ENCODE data around the gene POLR1G. TPM values are rescaled to one million over a fixed set of nuclear protein-coding genes. Genes with fewer than 3 reads are reported as not detected.

POLR1G gene
- total and polyA plus RNA-seq, 9 of the 15 experiments (the other 6 are each of a cell fraction or from before 2014, with no cell fraction given): 3.0 to 50.1 (median 27.4) TPM

GRCh38 chr19:45443462-45444317 lies 37.2 kb downstream of the POLR1G start (continued):
- TF ChIP-seq, protein P1, sequence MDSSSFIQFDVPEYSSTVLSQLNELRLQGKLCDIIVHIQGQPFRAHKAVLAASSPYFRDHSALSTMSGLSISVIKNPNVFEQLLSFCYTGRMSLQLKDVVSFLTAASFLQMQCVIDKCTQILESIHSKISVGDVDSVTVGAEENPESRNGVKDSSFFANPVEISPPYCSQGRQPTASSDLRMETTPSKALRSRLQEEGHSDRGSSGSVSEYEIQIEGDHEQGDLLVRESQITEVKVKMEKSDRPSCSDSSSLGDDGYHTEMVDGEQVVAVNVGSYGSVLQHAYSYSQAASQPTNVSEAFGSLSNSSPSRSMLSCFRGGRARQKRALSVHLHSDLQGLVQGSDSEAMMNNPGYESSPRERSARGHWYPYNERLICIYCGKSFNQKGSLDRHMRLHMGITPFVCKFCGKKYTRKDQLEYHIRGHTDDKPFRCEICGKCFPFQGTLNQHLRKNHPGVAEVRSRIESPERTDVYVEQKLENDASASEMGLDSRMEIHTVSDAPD (CRISPR knock-in tag; IDR thresholded peaks at IDR 0.05): no peak
- no peak for TF ChIP-seq HCFC1 (IDR thresholded peaks at IDR 0.05; ENCODE audit: low read depth, low read length)
- no peak for TF ChIP-seq NFYB (IDR thresholded peaks at IDR 0.05; ENCODE audit: extremely low read depth, insufficient read length)
- 0 out of 2 replicates have a peak, but pooled peaks have one; percentile 57 for TF ChIP-seq DNMT1 (IDR thresholded peaks at IDR 0.05)
- TF ChIP-seq HNRNPLL (IDR thresholded peaks at IDR 0.05; ENCODE audit: low read depth, low read length, poor library complexity, severe bottlenecking): no peak
- TF ChIP-seq NR3C1 (CRISPR knock-in tag; IDR thresholded peaks at IDR 0.05): no peak
- TF ChIP-seq, protein P2, sequence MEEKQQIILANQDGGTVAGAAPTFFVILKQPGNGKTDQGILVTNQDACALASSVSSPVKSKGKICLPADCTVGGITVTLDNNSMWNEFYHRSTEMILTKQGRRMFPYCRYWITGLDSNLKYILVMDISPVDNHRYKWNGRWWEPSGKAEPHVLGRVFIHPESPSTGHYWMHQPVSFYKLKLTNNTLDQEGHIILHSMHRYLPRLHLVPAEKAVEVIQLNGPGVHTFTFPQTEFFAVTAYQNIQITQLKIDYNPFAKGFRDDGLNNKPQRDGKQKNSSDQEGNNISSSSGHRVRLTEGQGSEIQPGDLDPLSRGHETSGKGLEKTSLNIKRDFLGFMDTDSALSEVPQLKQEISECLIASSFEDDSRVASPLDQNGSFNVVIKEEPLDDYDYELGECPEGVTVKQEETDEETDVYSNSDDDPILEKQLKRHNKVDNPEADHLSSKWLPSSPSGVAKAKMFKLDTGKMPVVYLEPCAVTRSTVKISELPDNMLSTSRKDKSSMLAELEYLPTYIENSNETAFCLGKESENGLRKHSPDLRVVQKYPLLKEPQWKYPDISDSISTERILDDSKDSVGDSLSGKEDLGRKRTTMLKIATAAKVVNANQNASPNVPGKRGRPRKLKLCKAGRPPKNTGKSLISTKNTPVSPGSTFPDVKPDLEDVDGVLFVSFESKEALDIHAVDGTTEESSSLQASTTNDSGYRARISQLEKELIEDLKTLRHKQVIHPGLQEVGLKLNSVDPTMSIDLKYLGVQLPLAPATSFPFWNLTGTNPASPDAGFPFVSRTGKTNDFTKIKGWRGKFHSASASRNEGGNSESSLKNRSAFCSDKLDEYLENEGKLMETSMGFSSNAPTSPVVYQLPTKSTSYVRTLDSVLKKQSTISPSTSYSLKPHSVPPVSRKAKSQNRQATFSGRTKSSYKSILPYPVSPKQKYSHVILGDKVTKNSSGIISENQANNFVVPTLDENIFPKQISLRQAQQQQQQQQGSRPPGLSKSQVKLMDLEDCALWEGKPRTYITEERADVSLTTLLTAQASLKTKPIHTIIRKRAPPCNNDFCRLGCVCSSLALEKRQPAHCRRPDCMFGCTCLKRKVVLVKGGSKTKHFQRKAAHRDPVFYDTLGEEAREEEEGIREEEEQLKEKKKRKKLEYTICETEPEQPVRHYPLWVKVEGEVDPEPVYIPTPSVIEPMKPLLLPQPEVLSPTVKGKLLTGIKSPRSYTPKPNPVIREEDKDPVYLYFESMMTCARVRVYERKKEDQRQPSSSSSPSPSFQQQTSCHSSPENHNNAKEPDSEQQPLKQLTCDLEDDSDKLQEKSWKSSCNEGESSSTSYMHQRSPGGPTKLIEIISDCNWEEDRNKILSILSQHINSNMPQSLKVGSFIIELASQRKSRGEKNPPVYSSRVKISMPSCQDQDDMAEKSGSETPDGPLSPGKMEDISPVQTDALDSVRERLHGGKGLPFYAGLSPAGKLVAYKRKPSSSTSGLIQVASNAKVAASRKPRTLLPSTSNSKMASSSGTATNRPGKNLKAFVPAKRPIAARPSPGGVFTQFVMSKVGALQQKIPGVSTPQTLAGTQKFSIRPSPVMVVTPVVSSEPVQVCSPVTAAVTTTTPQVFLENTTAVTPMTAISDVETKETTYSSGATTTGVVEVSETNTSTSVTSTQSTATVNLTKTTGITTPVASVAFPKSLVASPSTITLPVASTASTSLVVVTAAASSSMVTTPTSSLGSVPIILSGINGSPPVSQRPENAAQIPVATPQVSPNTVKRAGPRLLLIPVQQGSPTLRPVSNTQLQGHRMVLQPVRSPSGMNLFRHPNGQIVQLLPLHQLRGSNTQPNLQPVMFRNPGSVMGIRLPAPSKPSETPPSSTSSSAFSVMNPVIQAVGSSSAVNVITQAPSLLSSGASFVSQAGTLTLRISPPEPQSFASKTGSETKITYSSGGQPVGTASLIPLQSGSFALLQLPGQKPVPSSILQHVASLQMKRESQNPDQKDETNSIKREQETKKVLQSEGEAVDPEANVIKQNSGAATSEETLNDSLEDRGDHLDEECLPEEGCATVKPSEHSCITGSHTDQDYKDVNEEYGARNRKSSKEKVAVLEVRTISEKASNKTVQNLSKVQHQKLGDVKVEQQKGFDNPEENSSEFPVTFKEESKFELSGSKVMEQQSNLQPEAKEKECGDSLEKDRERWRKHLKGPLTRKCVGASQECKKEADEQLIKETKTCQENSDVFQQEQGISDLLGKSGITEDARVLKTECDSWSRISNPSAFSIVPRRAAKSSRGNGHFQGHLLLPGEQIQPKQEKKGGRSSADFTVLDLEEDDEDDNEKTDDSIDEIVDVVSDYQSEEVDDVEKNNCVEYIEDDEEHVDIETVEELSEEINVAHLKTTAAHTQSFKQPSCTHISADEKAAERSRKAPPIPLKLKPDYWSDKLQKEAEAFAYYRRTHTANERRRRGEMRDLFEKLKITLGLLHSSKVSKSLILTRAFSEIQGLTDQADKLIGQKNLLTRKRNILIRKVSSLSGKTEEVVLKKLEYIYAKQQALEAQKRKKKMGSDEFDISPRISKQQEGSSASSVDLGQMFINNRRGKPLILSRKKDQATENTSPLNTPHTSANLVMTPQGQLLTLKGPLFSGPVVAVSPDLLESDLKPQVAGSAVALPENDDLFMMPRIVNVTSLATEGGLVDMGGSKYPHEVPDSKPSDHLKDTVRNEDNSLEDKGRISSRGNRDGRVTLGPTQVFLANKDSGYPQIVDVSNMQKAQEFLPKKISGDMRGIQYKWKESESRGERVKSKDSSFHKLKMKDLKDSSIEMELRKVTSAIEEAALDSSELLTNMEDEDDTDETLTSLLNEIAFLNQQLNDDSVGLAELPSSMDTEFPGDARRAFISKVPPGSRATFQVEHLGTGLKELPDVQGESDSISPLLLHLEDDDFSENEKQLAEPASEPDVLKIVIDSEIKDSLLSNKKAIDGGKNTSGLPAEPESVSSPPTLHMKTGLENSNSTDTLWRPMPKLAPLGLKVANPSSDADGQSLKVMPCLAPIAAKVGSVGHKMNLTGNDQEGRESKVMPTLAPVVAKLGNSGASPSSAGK (IDR thresholded peaks at IDR 0.05): no peak
- TF ChIP-seq NRF1 (conservative IDR thresholded peaks at IDR 0.05 in 1 of 2, IDR thresholded peaks at IDR 0.05 in 1 of 2): peak; percentile 57 to 65
- TF ChIP-seq HMGN3 (IDR thresholded peaks at IDR 0.05; ENCODE audit: borderline replicate concordance, extremely low read depth, insufficient read length, low read depth, low read length): peak; percentile 94
- TF ChIP-seq YY1 (IDR thresholded peaks at IDR 0.05; ENCODE audit: borderline replicate concordance in 1 of 3, control insufficient read depth in 1 of 3, extremely low read depth in 1 of 3, insufficient read depth in 3 of 3, insufficient read length in 1 of 3, insufficient replicate concordance in 2 of 3, low read depth in 1 of 3, low read length in 2 of 3): peak in 1 of 3 experiments; percentile 19
- TF ChIP-seq SMAD3 (CRISPR knock-in tag; conservative IDR thresholded peaks at IDR 0.05): no peak
- TF ChIP-seq DMBX1 (CRISPR knock-in tag; IDR thresholded peaks at IDR 0.05; ENCODE audit: borderline replicate concordance): no peak
- no peak for TF ChIP-seq BRCA1 (IDR thresholded peaks at IDR 0.05)
- TF ChIP-seq BRCA1 (CRISPR knock-in tag; IDR thresholded peaks at IDR 0.05): no peak

Data from K562 (cell line).